C4-2B (cell line): ENCODE measurements around the gene CLDN15.
"Not testable (repeated sequence)": the region's sequence is repeated elsewhere in the genome, so short reads cannot be mapped to it uniquely, and the experiment has no call there.

Source experiments
- H3K27ac ChIP-seq: fragments of 450-650 bp; 2 replicates; pipeline ENCODE4 v1.5.1; 2017
- CTCF ChIP-seq: fragments of 450-650 bp; conservative IDR thresholded peaks from 2 replicates; pipeline ENCODE4 v1.5.1; 2017; ENCODE audit warnings: mild to moderate bottlenecking
- ZFX ChIP-seq: fragments of 450-650 bp; IDR thresholded peaks from 2 replicates; pipeline ENCODE4 v1.6.1; 2017

The CLDN15 gene

GRCh38 chr7:101271021-101271420 is 33.4 kb upstream of the CLDN15 start:
- TF ChIP-seq ZFX (no peak), CTCF (no peak)
- no peak overlapping the region for H3K27ac ChIP-seq

- H3K27ac ChIP-seq: no peak overlapping the region
- TF ChIP-seq CTCF (no peak), ZFX (no peak)
These were observed 32.1 kb upstream of the CLDN15 start for GRCh38 chr7:101269664-101270063.

GRCh38 chr7:101265622-101266516 is 28.3 kb upstream of the CLDN15 start:
- TF ChIP-seq ZFX (no peak), CTCF (no peak)
- H3K27ac ChIP-seq: no peak overlapping the region

GRCh38 chr7:101264102-101264706 is 26.6 kb upstream of the CLDN15 start:
- H3K27ac ChIP-seq: not testable (repeated sequence)

GRCh38 chr7:101258243-101258731 is 20.7 kb upstream of the CLDN15 start:
- H3K27ac ChIP-seq: no peak overlapping the region
- no peak for TF ChIP-seq ZFX
- no peak for TF ChIP-seq CTCF

- TF ChIP-seq CTCF (no peak), ZFX (no peak)
- no peak overlapping the region for H3K27ac ChIP-seq
These were observed 18.2 kb upstream of the CLDN15 start for GRCh38 chr7:101255796-101256195.

- peak overlapping the region; percentile 68 for H3K27ac ChIP-seq
These were observed 15.6 kb upstream of the CLDN15 start for GRCh38 chr7:101253199-101253598.

- peak overlapping the region; percentile 68 for H3K27ac ChIP-seq
- TF ChIP-seq ZFX: peak; percentile 84; the same call in 1 of the 2 replicates
- no peak for TF ChIP-seq CTCF
These were observed 14.5 kb upstream of the CLDN15 start for GRCh38 chr7:101251871-101252659.
